Nephron (organoid): ENCODE results near the gene GRIA1.
A peak's percentile ranks its signal among the peaks of the same experiment; 100 is the strongest.

Experiments
- H3K27ac Mint-ChIP-seq, 3 experiments: 2 replicates each; pipeline ENCODE4 v1.8.0; 2020; ENCODE audit warnings: mixed read lengths in 3 of 3, mild to moderate bottlenecking in 2 of 3, moderate library complexity in 1 of 3
- H3K27me3 Mint-ChIP-seq: 2 replicates; pipeline ENCODE4 v1.8.0; 2021; ENCODE audit warnings: low read depth, mild to moderate bottlenecking, moderate library complexity, mixed read lengths
- H3K36me3 Mint-ChIP-seq: 2 replicates; pipeline ENCODE4 v1.8.0; 2020; ENCODE audit warnings: low read depth, mixed read lengths
- H3K4me1 Mint-ChIP-seq: 2 replicates; pipeline ENCODE4 v1.8.0; 2020; ENCODE audit warnings: mixed read lengths
- H3K4me3 Mint-ChIP-seq, 3 experiments: 2 replicates each; pipeline ENCODE4 v1.8.0; 2020; ENCODE audit warnings: mild to moderate bottlenecking in 3 of 3, mixed read lengths in 3 of 3, moderate library complexity in 2 of 3
- H3K9me3 Mint-ChIP-seq: 2 replicates; pipeline ENCODE4 v1.8.0; 2020; ENCODE audit warnings: mixed read lengths
- TF ChIP-seq, protein P1 (sequence below), 3 experiments: fragments of 200-600 bp; sonication (generic); IDR thresholded peaks; one replicate each; pipeline ENCODE4 v1.5.0; 2021; ENCODE audit warnings: antibody characterized with exemption in 3 of 3; ENCODE audit not compliant: unreplicated experiment in 3 of 3

Gene GRIA1

DNA sequence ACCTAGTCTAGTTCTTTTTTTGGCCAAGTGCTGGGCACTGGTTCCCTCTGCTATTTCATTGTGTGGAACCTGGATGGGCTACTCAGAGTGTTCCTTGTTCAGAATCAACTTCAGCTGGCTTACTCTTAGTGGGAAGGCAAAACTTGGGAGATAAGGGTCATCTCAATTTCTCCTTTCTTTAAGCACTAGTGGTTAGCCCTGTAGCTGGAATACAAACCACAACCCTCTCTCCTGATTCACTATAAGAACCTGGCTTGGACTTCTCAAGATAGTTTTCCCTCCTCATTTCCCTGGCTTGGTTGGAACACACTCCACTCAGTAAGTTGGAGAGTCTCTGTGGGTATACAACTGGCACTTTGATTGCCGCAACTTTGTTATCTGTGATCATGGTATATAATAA is 35.1 kb downstream of the GRIA1 start:
- no peak overlapping the region for H3K4me3 Mint-ChIP-seq
- H3K9me3 Mint-ChIP-seq: no peaks in the 10 kb centered on the region
- no peak overlapping the region for H3K27ac Mint-ChIP-seq
- peaks cover 15% of the 10 kb centered on the region for H3K4me1 Mint-ChIP-seq
- H3K27me3 Mint-ChIP-seq: peaks cover 4% of the 10 kb centered on the region
- H3K36me3 Mint-ChIP-seq: no peaks in the 10 kb centered on the region
- TF ChIP-seq, protein P1, sequence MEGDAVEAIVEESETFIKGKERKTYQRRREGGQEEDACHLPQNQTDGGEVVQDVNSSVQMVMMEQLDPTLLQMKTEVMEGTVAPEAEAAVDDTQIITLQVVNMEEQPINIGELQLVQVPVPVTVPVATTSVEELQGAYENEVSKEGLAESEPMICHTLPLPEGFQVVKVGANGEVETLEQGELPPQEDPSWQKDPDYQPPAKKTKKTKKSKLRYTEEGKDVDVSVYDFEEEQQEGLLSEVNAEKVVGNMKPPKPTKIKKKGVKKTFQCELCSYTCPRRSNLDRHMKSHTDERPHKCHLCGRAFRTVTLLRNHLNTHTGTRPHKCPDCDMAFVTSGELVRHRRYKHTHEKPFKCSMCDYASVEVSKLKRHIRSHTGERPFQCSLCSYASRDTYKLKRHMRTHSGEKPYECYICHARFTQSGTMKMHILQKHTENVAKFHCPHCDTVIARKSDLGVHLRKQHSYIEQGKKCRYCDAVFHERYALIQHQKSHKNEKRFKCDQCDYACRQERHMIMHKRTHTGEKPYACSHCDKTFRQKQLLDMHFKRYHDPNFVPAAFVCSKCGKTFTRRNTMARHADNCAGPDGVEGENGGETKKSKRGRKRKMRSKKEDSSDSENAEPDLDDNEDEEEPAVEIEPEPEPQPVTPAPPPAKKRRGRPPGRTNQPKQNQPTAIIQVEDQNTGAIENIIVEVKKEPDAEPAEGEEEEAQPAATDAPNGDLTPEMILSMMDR (IDR thresholded peaks at IDR 0.05; ENCODE audit: unreplicated experiment in 3 of 3): no peak

DNA sequence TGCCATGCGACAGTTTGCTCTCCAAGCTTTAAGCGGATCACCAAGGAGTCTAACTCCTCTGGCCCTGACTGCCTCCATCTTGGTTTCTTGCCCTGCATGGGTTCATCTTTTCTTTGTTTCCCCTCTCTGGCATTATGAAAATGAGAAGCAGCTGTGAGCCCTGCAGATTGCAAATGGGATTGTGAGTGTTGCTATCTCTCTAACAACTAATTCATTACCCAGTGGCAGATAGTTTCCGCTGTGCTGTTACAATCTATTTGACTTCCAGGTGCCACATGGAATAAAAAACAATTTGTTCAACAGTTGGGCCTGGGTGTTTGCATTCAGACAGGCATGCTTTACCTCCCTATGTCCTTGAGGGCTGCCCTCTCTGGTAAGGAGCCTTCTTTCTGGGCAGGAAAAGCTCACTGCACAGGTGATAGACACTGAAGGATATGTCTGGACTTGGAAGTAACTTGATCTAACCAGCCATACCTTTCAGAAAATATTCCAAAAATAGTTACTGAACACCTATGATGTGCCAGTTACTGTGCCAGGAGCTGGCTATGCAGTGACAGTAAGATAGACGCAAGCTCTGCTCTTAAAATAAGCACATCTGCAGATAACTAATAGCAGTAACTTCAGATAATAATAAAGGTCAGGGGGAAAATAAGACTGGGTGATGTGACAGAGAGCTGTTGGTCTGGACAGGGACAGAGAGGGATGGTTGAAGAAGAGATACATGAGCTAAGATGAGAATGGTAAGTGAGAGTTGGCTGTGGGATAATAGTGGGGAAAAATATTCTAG is 40.1 kb downstream of the GRIA1 start:
- Mint-ChIP-seq H3K9me3 (no peaks in the 10 kb centered on the region), H3K4me1 (peaks cover 8% of the 10 kb centered on the region), H3K4me3 (no peak overlapping the region), H3K27ac (no peak overlapping the region), H3K36me3 (no peaks in the 10 kb centered on the region), H3K27me3 (no peaks in the 10 kb centered on the region)
- TF ChIP-seq, protein P1 (IDR thresholded peaks at IDR 0.05; ENCODE audit: unreplicated experiment in 3 of 3): no peak

DNA sequence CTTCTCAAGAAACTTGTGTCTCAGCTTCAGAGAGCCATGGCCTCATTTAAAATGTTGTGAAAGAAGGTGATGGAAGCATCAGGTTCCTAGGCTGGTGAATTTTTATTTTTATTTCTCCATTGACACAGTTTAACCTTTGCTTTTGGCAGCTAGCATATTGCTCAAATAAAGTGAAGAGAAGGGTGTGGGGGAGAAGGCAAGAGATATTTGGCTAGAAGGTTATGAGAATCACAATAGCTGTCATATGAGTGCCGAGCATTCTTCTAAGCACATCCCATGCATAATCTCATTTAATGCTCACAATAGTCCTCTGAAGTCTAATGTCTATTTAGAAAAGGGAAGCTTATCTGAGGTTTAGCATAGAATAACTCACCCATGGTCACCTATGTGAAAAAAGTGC is 43.1 kb downstream of the GRIA1 start:
- Mint-ChIP-seq H3K9me3 (no peaks in the 10 kb centered on the region), H3K27ac (peak overlapping the region in 2 of 3 experiments; percentile 34 to 53), H3K27me3 (no peaks in the 10 kb centered on the region), H3K4me3 (no peak overlapping the region), H3K36me3 (no peaks in the 10 kb centered on the region), H3K4me1 (peaks cover 8% of the 10 kb centered on the region)
- TF ChIP-seq, protein P1 (IDR thresholded peaks at IDR 0.05; ENCODE audit: unreplicated experiment in 3 of 3): no peak

DNA sequence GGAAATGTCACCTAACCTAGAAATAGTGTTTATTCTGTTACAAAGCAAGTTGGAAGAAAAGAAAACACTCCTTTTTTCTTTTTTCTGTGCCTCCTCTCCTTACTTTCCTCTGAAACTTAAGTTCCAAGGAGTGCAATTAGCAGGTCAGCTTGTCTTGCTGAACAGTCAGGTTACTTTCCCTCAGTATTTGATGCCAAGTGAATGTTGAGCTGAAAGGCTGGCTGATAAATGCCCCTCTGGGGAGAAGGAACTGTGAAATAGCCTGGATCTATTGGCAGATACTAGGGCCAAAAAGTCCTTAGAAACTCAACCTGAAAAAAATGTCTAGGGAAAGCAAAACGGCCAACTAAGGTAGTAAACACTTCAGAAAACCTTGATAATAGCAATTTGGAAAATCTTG is 43.6 kb downstream of the GRIA1 start:
- Mint-ChIP-seq H3K36me3 (no peaks in the 10 kb centered on the region), H3K27ac (peak overlapping the region in 2 of 3 experiments; percentile 34 to 53), H3K9me3 (no peaks in the 10 kb centered on the region), H3K4me3 (no peak overlapping the region), H3K4me1 (peaks cover 8% of the 10 kb centered on the region), H3K27me3 (no peaks in the 10 kb centered on the region)
- TF ChIP-seq, protein P1 (IDR thresholded peaks at IDR 0.05; ENCODE audit: unreplicated experiment in 3 of 3): no peak

DNA sequence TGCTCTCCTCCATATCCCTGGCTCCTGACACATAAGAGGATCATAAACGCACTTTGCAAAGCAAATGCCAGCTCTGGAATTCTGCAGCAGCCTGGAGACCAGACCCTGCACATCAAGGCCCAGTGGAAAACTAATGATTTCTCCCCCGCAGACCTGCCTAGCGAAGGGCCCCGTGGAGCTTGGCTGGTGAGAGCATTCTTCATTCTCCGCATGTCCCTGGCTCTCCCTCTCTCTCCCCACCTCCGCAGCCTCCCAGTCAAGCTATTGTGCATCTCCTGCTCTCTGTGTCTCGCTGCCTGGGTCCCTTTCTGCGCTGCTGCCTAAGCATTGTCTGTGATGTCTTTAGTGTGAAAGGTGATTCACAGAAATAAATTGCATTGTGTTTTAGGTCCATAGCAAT is 46.7 kb downstream of the GRIA1 start:
- Mint-ChIP-seq H3K36me3 (no peaks in the 10 kb centered on the region), H3K4me3 (no peak overlapping the region), H3K4me1 (peaks cover 8% of the 10 kb centered on the region), H3K27ac (no peak overlapping the region), H3K27me3 (no peaks in the 10 kb centered on the region), H3K9me3 (no peaks in the 10 kb centered on the region)
- TF ChIP-seq, protein P1 (IDR thresholded peaks at IDR 0.05; ENCODE audit: unreplicated experiment in 3 of 3): no peak

DNA sequence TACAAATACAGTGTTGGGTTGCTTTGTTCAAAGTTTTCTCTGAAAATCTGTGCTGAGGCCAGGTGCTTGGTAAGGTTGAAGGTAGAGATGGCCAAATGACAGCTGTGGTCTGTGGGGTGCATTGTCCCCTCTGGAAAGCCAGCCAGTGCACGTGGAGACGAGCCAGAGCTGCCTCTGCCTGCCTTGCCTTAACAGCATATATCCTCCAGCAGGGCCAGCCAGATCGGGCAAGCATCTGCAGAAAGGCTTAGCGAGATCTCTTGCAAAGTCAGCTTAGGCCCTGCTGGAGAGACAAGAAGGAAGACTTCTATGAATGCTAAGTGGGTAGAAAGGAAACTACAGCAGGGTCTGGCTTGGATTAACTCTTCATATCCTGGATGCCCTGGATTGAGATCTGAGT is 49.5 kb downstream of the GRIA1 start:
- H3K27me3 Mint-ChIP-seq: no peaks in the 10 kb centered on the region
- no peaks in the 10 kb centered on the region for H3K4me1 Mint-ChIP-seq
- no peaks in the 10 kb centered on the region for H3K9me3 Mint-ChIP-seq
- H3K4me3 Mint-ChIP-seq: no peak overlapping the region
- TF ChIP-seq, protein P1 (IDR thresholded peaks at IDR 0.05; ENCODE audit: unreplicated experiment in 3 of 3): no peak
- no peak overlapping the region for H3K27ac Mint-ChIP-seq
- no peaks in the 10 kb centered on the region for H3K36me3 Mint-ChIP-seq
